ENCODE data around the gene UBTFL1. TPM values are rescaled to one million over a fixed set of nuclear protein-coding genes. Genes with fewer than 3 reads are reported as not detected.
A peak's percentile ranks its signal among the peaks of the same experiment; 100 is the strongest.

UBTFL1 gene
- total and polyA plus RNA-seq, 2 donors from 2014 or later: not detected

DNA sequence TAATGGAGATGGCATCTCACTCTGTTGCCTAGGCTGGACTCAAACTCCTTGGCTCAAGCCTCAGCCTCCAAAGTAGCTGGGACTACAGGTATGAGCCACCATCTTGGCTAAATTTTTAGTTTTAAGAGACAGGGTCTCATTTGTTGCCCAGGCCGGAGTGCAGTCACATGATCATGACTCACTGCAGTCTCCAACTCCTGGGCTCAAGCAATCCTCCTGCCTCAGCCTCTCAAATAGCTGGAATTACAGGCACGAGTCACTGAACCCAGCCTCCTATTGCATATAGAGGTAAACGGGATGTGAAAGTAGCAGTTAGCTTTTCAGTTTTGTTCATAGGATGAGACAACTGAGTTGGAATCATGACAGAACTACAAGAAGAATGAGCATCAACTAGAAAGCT is 39.2 kb downstream of the UBTFL1 start:
- Histone ChIP-seq H3K9ac (ENCODE audit: low read length in 3 of 3) (no peak overlapping the region), H3K4me3 (ENCODE audit: low read length in 3 of 3) (no peak overlapping the region), H3K36me3 (ENCODE audit: control insufficient read depth in 2 of 3, insufficient read depth in 3 of 3, low read length in 3 of 3) (no peaks in the 10 kb centered on the region), H3K27ac (ENCODE audit: low read depth in 2 of 2, low read length in 2 of 2) (no peak overlapping the region), H3K4me1 (ENCODE audit: control insufficient read depth in 2 of 3, insufficient read depth in 2 of 3, low read depth in 1 of 3, low read length in 3 of 3) (no peaks in the 10 kb centered on the region), H3K9me3 (ENCODE audit: control insufficient read depth in 2 of 3, insufficient read depth in 1 of 3, low read length in 3 of 3) (no peaks in the 10 kb centered on the region), H3K27me3 (ENCODE audit: control insufficient read depth, insufficient read depth, low read length) (no peaks in the 10 kb centered on the region)
- TF ChIP-seq, protein P1, sequence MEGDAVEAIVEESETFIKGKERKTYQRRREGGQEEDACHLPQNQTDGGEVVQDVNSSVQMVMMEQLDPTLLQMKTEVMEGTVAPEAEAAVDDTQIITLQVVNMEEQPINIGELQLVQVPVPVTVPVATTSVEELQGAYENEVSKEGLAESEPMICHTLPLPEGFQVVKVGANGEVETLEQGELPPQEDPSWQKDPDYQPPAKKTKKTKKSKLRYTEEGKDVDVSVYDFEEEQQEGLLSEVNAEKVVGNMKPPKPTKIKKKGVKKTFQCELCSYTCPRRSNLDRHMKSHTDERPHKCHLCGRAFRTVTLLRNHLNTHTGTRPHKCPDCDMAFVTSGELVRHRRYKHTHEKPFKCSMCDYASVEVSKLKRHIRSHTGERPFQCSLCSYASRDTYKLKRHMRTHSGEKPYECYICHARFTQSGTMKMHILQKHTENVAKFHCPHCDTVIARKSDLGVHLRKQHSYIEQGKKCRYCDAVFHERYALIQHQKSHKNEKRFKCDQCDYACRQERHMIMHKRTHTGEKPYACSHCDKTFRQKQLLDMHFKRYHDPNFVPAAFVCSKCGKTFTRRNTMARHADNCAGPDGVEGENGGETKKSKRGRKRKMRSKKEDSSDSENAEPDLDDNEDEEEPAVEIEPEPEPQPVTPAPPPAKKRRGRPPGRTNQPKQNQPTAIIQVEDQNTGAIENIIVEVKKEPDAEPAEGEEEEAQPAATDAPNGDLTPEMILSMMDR (IDR thresholded peaks at IDR 0.05; ENCODE audit: borderline replicate concordance, extremely low read depth, insufficient read depth): no peak
- intact Hi-C loops (cut with DNase I): no loop called here
- DNase-seq (no peak), FAIRE-seq (no peak)

DNA sequence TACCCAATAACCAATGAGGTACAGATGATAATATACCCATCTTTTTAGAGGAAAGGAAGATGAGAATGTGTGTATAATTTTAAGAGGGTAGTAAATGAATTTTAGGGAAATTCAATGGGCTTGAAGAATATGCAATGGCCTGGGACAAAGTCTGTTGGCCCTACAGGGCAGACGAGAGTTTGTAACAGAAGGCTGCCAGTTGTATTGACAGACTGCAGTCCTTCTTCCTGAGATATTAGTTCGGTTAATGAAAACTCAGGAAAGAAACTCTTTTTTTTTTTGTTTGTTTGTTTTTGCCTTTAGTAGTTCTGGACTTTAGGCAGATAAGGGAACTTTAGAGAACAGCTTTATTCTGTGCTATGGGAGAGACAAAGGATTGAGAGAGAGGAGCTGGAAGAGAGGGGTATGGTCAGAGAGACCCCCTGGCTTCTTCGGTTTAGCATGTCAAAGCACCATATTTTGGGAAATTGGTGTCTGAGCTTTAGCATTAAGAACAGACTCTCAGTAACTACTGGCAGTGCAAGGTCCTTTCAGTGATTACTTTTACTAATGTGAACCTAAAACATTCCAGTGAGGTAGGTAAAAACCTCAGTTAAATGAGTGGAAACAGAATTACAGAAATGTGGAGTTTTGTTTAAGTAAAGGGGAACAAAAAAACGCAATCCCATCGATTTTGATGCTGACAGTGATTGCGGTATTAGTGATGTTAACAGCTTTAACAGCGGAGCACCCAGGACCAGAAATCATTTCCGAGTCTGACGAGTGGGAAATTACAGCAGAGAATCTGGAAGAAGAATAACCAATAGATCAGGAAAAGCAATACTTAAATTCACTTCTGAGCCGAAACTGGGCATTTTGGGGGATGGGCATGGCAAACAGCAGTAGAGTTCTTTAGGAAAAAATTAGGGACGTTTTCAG is 48.1 kb downstream of the UBTFL1 start:
- Histone ChIP-seq H3K9me3 (ENCODE audit: control insufficient read depth in 2 of 3, insufficient read depth in 1 of 3, low read length in 3 of 3) (no peaks in the 10 kb centered on the region), H3K36me3 (ENCODE audit: control insufficient read depth in 2 of 3, insufficient read depth in 3 of 3, low read length in 3 of 3) (no peaks in the 10 kb centered on the region), H3K4me3 (ENCODE audit: low read length in 3 of 3) (peak overlapping the region; percentile 67 to 85 (median 70)), H3K9ac (ENCODE audit: low read length in 3 of 3) (peak overlapping the region in 1 of 3 donors; percentile 83), H3K27ac (ENCODE audit: low read depth in 2 of 2, low read length in 2 of 2) (no peak overlapping the region), H3K4me1 (ENCODE audit: control insufficient read depth in 2 of 3, insufficient read depth in 2 of 3, low read depth in 1 of 3, low read length in 3 of 3) (no peaks in the 10 kb centered on the region), H3K27me3 (ENCODE audit: control insufficient read depth, insufficient read depth, low read length) (no peaks in the 10 kb centered on the region)
- intact Hi-C loops (cut with DNase I): no loop called here
- TF ChIP-seq, protein P1 (IDR thresholded peaks at IDR 0.05; ENCODE audit: borderline replicate concordance, extremely low read depth, insufficient read depth): no peak
- DNase-seq (peak in 2 of 5 donors; percentile 1), FAIRE-seq (no peak)

DNA sequence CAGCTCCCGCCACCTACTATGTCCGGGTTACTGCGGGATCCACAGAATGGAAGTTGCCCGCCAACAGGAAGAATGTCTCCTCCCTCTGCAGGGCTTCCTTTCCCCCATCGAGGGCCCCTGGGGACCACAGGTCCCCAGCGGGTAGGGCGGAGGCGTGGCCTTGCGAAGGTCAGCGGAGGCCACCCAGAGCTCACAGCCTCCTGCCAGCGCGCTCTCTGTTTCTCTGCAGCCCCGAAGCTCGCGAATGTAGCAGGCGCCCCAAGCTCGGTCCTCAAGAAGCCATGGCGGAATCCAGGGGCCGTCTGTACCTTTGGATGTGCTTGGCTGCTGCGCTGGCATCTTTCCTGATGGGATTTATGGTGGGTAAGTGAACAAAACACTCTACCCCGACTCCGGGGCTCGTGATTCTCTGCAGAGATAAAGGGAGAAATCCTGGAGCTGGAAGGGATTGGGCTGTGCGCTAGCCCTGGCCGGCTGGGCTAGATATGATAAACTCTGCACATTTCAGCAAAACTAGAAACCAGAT is 48.8 kb downstream of the UBTFL1 start, which contains the start of gene NAALAD2:
NAALAD2 (plus strand) TSS at position 186 of the 526 bp plus-strand sequence; CDS start at position 282, 96 bp downstream.
- FAIRE-seq (no peak), DNase-seq (peak; percentile 75 to 88 (median 82))
- H3K27me3 ChIP-seq (ENCODE audit: control insufficient read depth, insufficient read depth, low read length): no peaks in the 10 kb centered on the region
- intact Hi-C loops (cut with DNase I): no loop called here
- peak within 1 kb of the TSS in 2 of 3 donors; percentile 29 to 83 for H3K9ac ChIP-seq (ENCODE audit: low read length in 3 of 3)
- no peak within 1 kb of the TSS for H3K27ac ChIP-seq (ENCODE audit: low read depth in 2 of 2, low read length in 2 of 2)
- TF ChIP-seq, protein P1 (IDR thresholded peaks at IDR 0.05; ENCODE audit: borderline replicate concordance, extremely low read depth, insufficient read depth): no peak
- H3K4me3 ChIP-seq (ENCODE audit: low read length in 3 of 3): peak within 1 kb of the TSS; percentile 67 to 85 (median 70)
- H3K4me1 ChIP-seq (ENCODE audit: control insufficient read depth in 2 of 3, insufficient read depth in 2 of 3, low read depth in 1 of 3, low read length in 3 of 3): no peaks in the 10 kb centered on the region
- no peaks in the 10 kb centered on the region for H3K9me3 ChIP-seq (ENCODE audit: control insufficient read depth in 2 of 3, insufficient read depth in 1 of 3, low read length in 3 of 3)
- no peaks in the 10 kb centered on the region for H3K36me3 ChIP-seq (ENCODE audit: control insufficient read depth in 2 of 3, insufficient read depth in 3 of 3, low read length in 3 of 3)

Measured in kidney (tissue), 14 donors.